AG10803 (cell line): ENCODE measurements around the gene MCF2.
A peak's percentile ranks its signal among the peaks of the same experiment; 100 is the strongest.

Experiments used
- DNase-seq: peaks from one replicate; pipeline ENCODE4 v3.0.0; 2010; ENCODE audit warnings: low read depth
- H3K4me3 ChIP-seq: 2 replicates; pipeline ENCODE4 v1.5.1; 2011; ENCODE audit warnings: mild to moderate bottlenecking, low read length, control low read depth
- TF ChIP-seq, protein P1 (sequence below): conservative IDR thresholded peaks from 2 replicates; pipeline ENCODE4 v1.5.1; 2011; ENCODE audit warnings: mild to moderate bottlenecking, low read length, control low read depth, inconsistent platforms

MCF2 gene

DNA sequence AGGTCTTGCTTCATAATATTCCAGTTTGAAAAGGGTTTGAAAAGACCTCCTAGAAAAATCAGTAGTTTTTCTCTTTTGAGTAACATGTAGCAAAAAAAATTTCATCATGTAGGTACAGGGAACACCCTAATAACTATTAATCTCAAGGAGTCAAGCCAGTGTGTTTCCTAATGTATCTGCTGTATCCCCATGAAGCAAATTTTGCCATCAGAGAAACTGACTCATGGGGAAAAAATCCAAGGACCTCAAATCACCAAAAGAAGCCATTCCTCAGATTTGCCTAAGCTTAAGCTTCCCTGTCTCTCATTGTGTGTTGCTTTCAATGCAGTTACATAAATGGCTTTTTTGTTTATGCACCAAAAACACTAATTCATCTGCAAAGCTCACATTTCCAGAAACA is 147.7 kb downstream of the MCF2 start:
- DNase-seq: peak; percentile 51
- TF ChIP-seq, protein P1, sequence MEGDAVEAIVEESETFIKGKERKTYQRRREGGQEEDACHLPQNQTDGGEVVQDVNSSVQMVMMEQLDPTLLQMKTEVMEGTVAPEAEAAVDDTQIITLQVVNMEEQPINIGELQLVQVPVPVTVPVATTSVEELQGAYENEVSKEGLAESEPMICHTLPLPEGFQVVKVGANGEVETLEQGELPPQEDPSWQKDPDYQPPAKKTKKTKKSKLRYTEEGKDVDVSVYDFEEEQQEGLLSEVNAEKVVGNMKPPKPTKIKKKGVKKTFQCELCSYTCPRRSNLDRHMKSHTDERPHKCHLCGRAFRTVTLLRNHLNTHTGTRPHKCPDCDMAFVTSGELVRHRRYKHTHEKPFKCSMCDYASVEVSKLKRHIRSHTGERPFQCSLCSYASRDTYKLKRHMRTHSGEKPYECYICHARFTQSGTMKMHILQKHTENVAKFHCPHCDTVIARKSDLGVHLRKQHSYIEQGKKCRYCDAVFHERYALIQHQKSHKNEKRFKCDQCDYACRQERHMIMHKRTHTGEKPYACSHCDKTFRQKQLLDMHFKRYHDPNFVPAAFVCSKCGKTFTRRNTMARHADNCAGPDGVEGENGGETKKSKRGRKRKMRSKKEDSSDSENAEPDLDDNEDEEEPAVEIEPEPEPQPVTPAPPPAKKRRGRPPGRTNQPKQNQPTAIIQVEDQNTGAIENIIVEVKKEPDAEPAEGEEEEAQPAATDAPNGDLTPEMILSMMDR: no peak
- H3K4me3 ChIP-seq: no peak overlapping the region

DNA sequence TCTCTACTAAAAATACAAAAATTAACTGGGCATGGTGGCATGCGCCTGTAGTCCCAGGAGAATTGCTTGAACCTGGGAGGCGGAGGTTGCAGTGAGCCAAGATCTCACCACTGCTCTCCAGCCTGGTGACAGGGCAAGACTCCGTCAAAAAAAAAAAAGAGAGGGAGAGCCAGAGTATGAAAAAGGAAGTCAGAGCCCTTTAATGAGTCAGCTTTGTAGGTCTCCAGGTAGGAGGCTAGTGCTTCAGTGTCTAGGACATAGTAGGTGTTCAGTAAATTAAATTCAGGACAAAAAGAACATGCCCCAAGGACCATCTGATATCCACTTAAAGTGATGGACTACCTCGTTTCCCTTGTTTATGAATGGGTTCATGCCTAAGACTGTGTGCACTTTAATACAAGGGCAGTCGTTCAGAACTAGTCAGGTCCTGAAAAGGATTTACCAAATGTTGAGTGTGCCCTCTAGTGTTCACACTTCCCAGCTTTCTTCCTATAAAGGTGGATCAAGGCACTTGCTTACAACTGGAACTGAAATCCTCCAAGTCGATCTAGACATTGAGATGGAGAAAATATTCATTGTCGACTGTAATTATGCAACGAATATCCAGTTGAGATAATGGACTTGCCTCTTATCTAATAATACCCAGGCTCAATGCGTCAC is 148.5 kb downstream of the MCF2 start:
- peak; percentile 69 for DNase-seq
- TF ChIP-seq, protein P1: peak; percentile 63
- no peak overlapping the region for H3K4me3 ChIP-seq

DNA sequence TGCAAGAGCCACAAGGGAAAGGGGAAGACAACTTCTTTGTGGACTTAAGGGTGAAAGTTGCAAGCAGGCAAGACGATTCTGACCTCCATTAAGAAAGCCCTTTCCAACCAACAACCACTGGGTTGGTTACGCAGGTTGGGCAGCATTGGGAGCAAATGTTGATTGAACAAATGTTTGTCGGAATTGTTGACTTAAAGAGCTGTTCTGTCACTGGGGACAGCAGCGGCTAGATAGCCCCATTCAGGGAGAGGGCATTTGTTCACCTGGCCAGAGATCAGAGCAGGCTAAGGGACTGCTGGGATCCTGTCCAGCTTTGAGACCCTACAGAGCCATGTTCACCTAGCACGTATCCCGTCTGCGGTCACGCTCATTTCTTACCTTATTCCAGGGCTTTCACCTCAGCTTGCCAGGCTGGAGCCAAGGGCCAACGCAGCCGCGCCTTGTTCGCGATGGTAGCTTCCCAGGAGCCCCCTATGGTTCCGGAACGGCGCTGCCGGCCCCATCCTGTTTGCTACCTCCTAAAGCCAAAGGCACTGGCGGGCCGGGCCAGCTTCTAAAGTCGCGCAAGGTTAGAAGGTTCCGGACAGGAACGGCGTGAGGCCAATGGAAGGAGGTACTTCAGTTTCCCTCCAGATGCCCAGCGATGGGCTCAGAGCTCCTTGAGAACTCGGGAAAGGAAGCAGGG is 152.8 kb downstream of the MCF2 start:
- no peak overlapping the region for H3K4me3 ChIP-seq
- no peak for DNase-seq
- TF ChIP-seq, protein P1: no peak

DNA sequence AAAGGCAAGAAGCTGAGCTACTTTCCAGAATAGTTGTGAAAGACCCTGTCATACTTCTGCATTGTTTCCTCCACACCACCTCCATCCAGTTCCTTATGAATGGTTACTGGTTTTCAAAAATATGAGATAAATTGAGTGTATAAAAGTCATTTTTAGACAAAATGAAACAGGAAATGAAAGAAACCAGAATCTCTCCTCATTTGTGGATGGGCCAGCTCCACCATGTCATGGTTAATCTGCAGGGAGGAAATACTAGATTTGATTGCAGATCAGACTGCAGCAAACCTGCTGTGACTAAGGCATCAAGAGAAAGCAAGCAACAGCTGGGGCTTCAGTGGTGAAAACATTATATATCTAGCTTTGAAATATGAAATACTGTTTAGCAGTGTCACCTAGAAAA is 153.6 kb downstream of the MCF2 start:
- no peak overlapping the region for H3K4me3 ChIP-seq
- TF ChIP-seq, protein P1: no peak
- no peak for DNase-seq

DNA sequence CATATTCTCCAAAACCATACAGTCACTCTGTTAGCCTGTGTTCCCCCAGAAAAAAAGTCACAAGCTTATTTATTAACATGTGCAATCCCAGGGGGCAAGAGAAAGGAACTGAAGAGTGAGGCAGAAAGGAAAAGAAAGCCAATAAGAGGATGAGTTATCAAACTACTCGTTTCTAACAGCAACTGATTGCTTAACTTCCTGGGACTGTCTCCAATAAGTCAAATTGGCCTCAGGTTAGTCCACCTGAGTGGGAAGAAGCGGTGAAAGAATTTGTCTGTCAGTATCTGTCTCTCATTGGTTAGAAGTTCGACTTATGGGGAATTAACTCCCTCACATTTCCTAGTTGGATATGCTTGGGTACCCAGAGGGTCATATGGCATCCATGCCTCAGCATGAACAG is 163.4 kb downstream of the MCF2 start:
- DNase-seq: no peak
- TF ChIP-seq, protein P1: no peak
- no peak overlapping the region for H3K4me3 ChIP-seq

DNA sequence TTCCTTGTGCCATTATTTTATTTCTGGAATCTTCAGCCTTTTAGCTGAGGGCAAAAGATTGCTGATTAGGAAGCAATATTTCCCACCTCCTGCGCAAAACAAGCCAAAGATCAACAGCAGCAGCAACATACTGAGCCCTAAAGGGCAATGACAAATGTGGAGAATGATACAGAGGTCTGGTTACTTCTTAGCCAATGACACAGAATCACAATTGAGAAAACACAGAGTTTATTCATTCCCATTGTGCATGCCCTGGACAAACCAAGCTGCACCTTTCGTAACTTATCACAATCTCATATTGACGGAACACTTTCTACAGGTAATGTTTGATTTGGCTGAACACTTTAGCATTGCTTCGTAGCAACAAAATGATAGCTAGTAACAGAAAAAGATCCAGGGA is 164.0 kb downstream of the MCF2 start:
- H3K4me3 ChIP-seq: no peak overlapping the region
- no peak for DNase-seq
- TF ChIP-seq, protein P1: no peak

DNA sequence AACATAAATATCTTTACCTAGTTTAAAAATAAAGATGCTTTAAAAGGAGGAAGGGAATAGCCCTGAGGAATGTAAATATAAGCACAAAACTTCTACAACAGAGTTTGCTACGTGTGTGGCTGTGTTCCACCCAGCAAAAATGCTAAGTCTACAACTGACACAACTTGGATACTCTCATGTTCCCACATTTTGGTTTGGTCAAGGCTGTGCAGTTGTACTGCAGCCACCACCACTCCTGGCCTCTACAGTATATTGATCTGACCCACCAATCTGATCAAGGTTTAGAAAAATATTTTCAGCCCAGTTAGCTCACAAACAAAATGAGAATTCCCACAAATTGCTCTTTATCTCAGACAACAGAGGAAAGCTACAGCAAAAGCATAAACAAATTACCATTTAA is 165.3 kb downstream of the MCF2 start:
- no peak for DNase-seq
- H3K4me3 ChIP-seq: no peak overlapping the region
- TF ChIP-seq, protein P1: no peak
